Caco-2 (cell line): ENCODE measurements around the gene NCAPG. TPM values are rescaled to one million over a fixed set of nuclear protein-coding genes. Genes with fewer than 3 reads are reported as not detected.

Experiments used
- BruUV-seq: library from RNA; stranded (reverse); fragments of 400-500 nt; replicated peaks from 2 replicates; lab custom pipeline; 2021; lab: Mats Ljungman, UMichigan
- CTCF ChIA-PET: fragments of 300-600 bp; sonication (Branson Sonifier 250); formaldehyde crosslinking; loops from one replicate; lab custom pipeline; 2022; ENCODE audit warnings: antibody characterized with exemption; lab: Charles Lee
- POLR2A ChIA-PET: fragments of 300-600 bp; sonication (Branson Sonifier 250); formaldehyde crosslinking; loops from one replicate; lab custom pipeline; 2022; ENCODE audit warnings: antibody characterized with exemption; lab: Charles Lee
- DNase-seq, 2 experiments: peaks; one replicate each; pipeline versions ENCODE4 v3.0.0 to v3.0.0-alpha.2; 2020 to 2022
- H3K27me3 ChIP-seq: replicated peaks from 2 replicates; pipeline ENCODE4 v1.6.0; 2011; ENCODE audit warnings: low read length; ENCODE audit not compliant: control insufficient read depth, insufficient read depth
- H3K36me3 ChIP-seq: 2 replicates; pipeline ENCODE4 v1.5.1; 2011; ENCODE audit warnings: low read length; ENCODE audit not compliant: control insufficient read depth, insufficient read depth
- H3K4me1 ChIP-seq: fragments of 250-450 bp; sonication (Bioruptor Pico); 2 replicates; pipeline ENCODE4 v1.5.1; 2020; ENCODE audit warnings: mild to moderate bottlenecking
- H3K4me3 ChIP-seq: 2 replicates; pipeline ENCODE4 v1.5.1; 2011; ENCODE audit warnings: low read depth, mild to moderate bottlenecking, control low read depth, low read length
- H3K9me3 ChIP-seq: fragments of 250-450 bp; sonication (Bioruptor Pico); 2 replicates; pipeline ENCODE4 v1.5.1; 2020; ENCODE audit warnings: mild to moderate bottlenecking, moderate library complexity
- H3K27ac Mint-ChIP-seq: one replicate; pipeline ENCODE4 v1.8.0; 2022; ENCODE audit warnings: mixed read lengths; ENCODE audit not compliant: unreplicated experiment
- H3K27me3 Mint-ChIP-seq: one replicate; pipeline ENCODE4 v1.8.0; 2022; ENCODE audit warnings: mixed read lengths; ENCODE audit not compliant: insufficient read depth, unreplicated experiment
- H3K36me3 Mint-ChIP-seq: one replicate; pipeline ENCODE4 v1.8.0; 2022; ENCODE audit warnings: mild to moderate bottlenecking, mixed read lengths; ENCODE audit not compliant: insufficient read depth, unreplicated experiment
- H3K4me1 Mint-ChIP-seq: one replicate; pipeline ENCODE4 v1.8.0; 2022; ENCODE audit warnings: low read depth, mixed read lengths; ENCODE audit not compliant: unreplicated experiment
- H3K4me3 Mint-ChIP-seq: one replicate; pipeline ENCODE4 v1.8.0; 2022; ENCODE audit warnings: mild to moderate bottlenecking, moderate library complexity, mixed read lengths; ENCODE audit not compliant: unreplicated experiment
- H3K9me3 Mint-ChIP-seq: one replicate; pipeline ENCODE4 v1.8.0; 2022; ENCODE audit warnings: mixed read lengths; ENCODE audit not compliant: unreplicated experiment
- intact Hi-C: fragments of 100-400 bp; cut with micrococcal nuclease; formaldehyde crosslinking; loops from one replicate; pipeline ENCODE4 v1.10.0; 2022; ENCODE audit not compliant: unreplicated experiment
- total RNA-seq: library from RNA; stranded (reverse); gene quantifications from 2 replicates; pipeline ENCODE4 v1.2.3, GENCODE V29; 2022
- TF ChIP-seq, protein P1 (sequence below), 2 experiments: fragments of 200-600 bp in 1 of 2; IDR thresholded peaks; 1 replicate in 1 of 2; 2 replicates in 1 of 2; pipeline versions ENCODE4 v1.5.1 to v1.8.0; 2011 to 2022; ENCODE audit warnings: antibody characterized with exemption in 1 of 2, control low read depth in 1 of 2, inconsistent platforms in 1 of 2, low read depth in 1 of 2, low read length in 1 of 2, mild to moderate bottlenecking in 1 of 2, moderate library complexity in 1 of 2; ENCODE audit not compliant: insufficient read depth in 1 of 2, severe bottlenecking in 1 of 2, unreplicated experiment in 1 of 2

Gene NCAPG
- total RNA-seq, 1 experiment from 2014 or later, result 54.0 TPM

- H3K27ac Mint-ChIP-seq, result no peak overlapping the region
- POLR2A ChIA-PET, result no interaction called here
Observed at GRCh38 chr4:17785858-17786257, 24.9 kb upstream of the NCAPG start.

DNA sequence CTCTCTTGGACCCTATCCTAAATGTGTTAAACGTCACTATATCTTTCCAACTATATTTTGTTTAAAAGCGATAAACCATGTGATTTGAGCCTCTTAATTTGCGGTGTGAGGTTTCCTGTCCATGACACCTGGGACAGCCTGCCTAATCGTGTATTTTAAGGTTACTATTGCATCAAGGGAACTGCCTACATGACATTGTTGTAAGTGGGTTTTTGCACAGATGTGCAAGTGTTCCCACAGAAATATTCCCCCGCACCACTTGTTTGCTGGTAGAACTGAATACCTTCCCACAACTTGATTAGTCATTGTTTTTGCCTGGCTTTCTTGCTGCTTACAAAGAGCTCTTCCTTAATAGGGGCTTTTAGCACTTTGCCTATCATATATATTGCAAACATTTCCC lies 24.2 kb upstream of the NCAPG start:
- H3K36me3 ChIP-seq, result no peaks in the 10 kb centered on the region
- BruUV-seq, result no TSS peak
- no peaks in the 10 kb centered on the region for H3K4me1 ChIP-seq
- no peak overlapping the region for H3K4me3 ChIP-seq
- H3K27me3 ChIP-seq, result no peaks in the 10 kb centered on the region
- no peaks in the 10 kb centered on the region for H3K4me1 Mint-ChIP-seq
- H3K36me3 Mint-ChIP-seq, result no peaks in the 10 kb centered on the region
- H3K9me3 Mint-ChIP-seq, result no peaks in the 10 kb centered on the region
- DNase-seq, result no peak
- intact Hi-C loops, result loop anchor here (1.0 to 5.0 kb wide), 2 partner anchors 149 to 189 kb away; no protein-coding TSS in a partner anchor
- H3K27me3 Mint-ChIP-seq, result no peaks in the 10 kb centered on the region
- no peaks in the 10 kb centered on the region for H3K9me3 ChIP-seq
- H3K27ac Mint-ChIP-seq, result no peak overlapping the region
- no peak overlapping the region for H3K4me3 Mint-ChIP-seq
- TF ChIP-seq, protein P1, sequence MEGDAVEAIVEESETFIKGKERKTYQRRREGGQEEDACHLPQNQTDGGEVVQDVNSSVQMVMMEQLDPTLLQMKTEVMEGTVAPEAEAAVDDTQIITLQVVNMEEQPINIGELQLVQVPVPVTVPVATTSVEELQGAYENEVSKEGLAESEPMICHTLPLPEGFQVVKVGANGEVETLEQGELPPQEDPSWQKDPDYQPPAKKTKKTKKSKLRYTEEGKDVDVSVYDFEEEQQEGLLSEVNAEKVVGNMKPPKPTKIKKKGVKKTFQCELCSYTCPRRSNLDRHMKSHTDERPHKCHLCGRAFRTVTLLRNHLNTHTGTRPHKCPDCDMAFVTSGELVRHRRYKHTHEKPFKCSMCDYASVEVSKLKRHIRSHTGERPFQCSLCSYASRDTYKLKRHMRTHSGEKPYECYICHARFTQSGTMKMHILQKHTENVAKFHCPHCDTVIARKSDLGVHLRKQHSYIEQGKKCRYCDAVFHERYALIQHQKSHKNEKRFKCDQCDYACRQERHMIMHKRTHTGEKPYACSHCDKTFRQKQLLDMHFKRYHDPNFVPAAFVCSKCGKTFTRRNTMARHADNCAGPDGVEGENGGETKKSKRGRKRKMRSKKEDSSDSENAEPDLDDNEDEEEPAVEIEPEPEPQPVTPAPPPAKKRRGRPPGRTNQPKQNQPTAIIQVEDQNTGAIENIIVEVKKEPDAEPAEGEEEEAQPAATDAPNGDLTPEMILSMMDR (IDR thresholded peaks at IDR 0.05; ENCODE audit: insufficient read depth in 1 of 2, low read depth in 1 of 2, low read length in 1 of 2, severe bottlenecking in 1 of 2, unreplicated experiment in 1 of 2), result no peak
- POLR2A ChIA-PET, result no interaction called here
- CTCF ChIA-PET, result no interaction called here

More at GRCh38 chr4:17785858-17786257, 24.9 kb upstream of the NCAPG start:
- no peaks in the 10 kb centered on the region for H3K27me3 ChIP-seq
- no peak overlapping the region for H3K4me3 ChIP-seq
- Mint-ChIP-seq H3K27me3 (no peaks in the 10 kb centered on the region), H3K36me3 (no peaks in the 10 kb centered on the region), H3K4me1 (no peaks in the 10 kb centered on the region), H3K4me3 (no peak overlapping the region), H3K9me3 (no peaks in the 10 kb centered on the region)
- TF ChIP-seq, protein P1 (IDR thresholded peaks at IDR 0.05; ENCODE audit: insufficient read depth in 1 of 2, low read depth in 1 of 2, low read length in 1 of 2, severe bottlenecking in 1 of 2, unreplicated experiment in 1 of 2), result no peak
- H3K9me3 ChIP-seq, result no peaks in the 10 kb centered on the region
- DNase-seq, result no peak
- no TSS peak for BruUV-seq
- no peaks in the 10 kb centered on the region for H3K36me3 ChIP-seq
- no peaks in the 10 kb centered on the region for H3K4me1 ChIP-seq
- CTCF ChIA-PET, result no interaction called here
- intact Hi-C loops, result loop anchor here (1.0 to 5.0 kb wide), 2 partner anchors 149 to 189 kb away; no protein-coding TSS in a partner anchor

DNA sequence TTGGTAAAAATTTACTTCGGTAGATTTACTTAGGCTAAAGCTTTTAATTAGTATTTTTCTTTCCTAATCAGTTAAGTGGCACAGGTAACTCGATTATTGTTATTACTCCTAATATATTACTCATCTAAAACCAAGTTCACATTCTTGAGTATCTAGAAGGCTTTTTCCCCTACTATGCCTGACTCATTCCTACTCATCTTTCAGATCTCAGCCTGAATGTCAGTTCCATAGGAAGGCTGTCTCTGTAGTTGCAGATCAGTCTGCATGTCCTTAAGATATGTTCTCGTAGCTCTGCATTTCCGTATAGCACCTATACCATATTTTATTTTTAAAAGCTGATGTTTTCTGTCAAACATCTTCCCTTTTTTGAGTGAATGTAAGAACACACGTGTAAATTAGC lies 23.5 kb upstream of the NCAPG start:
- no peaks in the 10 kb centered on the region for H3K36me3 Mint-ChIP-seq
- CTCF ChIA-PET, result no interaction called here

More for the DNA sequence above, 23.5 kb upstream of the NCAPG start:
- H3K9me3 Mint-ChIP-seq, result no peaks in the 10 kb centered on the region
- POLR2A ChIA-PET, result no interaction called here
- TF ChIP-seq, protein P1 (IDR thresholded peaks at IDR 0.05; ENCODE audit: insufficient read depth in 1 of 2, low read depth in 1 of 2, low read length in 1 of 2, severe bottlenecking in 1 of 2, unreplicated experiment in 1 of 2), result no peak
- DNase-seq, result no peak
- H3K4me3 Mint-ChIP-seq, result no peak overlapping the region
- H3K4me1 ChIP-seq, result no peaks in the 10 kb centered on the region
- intact Hi-C loops, result loop anchor here (5.0 kb wide), 1 partner anchor 150 kb away; no protein-coding TSS in a partner anchor
- no TSS peak for BruUV-seq
- no peaks in the 10 kb centered on the region for H3K27me3 ChIP-seq
- H3K4me1 Mint-ChIP-seq, result no peaks in the 10 kb centered on the region
- no peaks in the 10 kb centered on the region for H3K9me3 ChIP-seq
- H3K27me3 Mint-ChIP-seq, result no peaks in the 10 kb centered on the region
- no peaks in the 10 kb centered on the region for H3K36me3 ChIP-seq
- no peak overlapping the region for H3K27ac Mint-ChIP-seq
- no peak overlapping the region for H3K4me3 ChIP-seq
